Pancreas (tissue), 10 donors: ENCODE data around the gene DCTN2. TPM values are rescaled to one million over a fixed set of nuclear protein-coding genes. Genes with fewer than 3 reads are reported as not detected.

Experiments used
- ATAC-seq, 4 donors: fragments of 200-7000 bp; cut with Tn5 transposase; one replicate each; pipeline versions ENCODE4 v1.8.0 to v1.9.1; 2020; ENCODE audit warnings: mild to moderate bottlenecking in 4 of 4, moderate library complexity in 4 of 4
- DNase-seq, 6 donors: peaks; one replicate each; pipeline ENCODE4 v3.0.0-alpha.2; 2020
- FAIRE-seq: peaks from 2 replicates; lab custom pipeline; 2012; peaks lifted over from hg19 to GRCh38; lab: Jason Lieb, UNC
- H3K27ac ChIP-seq, 4 donors: fragments of 200-600 bp; sonication (generic); 1 replicate in 3 of 4; 2 replicates in 1 of 4; pipeline versions ENCODE4 v1.5.0 to v1.8.0; 2020
- H3K27me3 ChIP-seq, 4 donors: fragments of 200-600 bp; one replicate each; pipeline ENCODE4 v1.8.0; 2021
- H3K36me3 ChIP-seq, 3 donors: fragments of 200-600 bp; sonication (generic) in 1 of 3; one replicate each; pipeline versions ENCODE4 v1.5.0 to v1.8.0; 2020 to 2021
- H3K4me1 ChIP-seq, 3 donors: fragments of 200-600 bp; one replicate each; pipeline ENCODE4 v1.8.0; 2021
- H3K4me3 ChIP-seq, 4 donors: fragments of 200-600 bp; sonication (generic) in 2 of 4; one replicate each; pipeline versions ENCODE4 v1.5.0 to v1.8.0; 2020 to 2021
- H3K9me3 ChIP-seq, 4 donors: fragments of 200-600 bp; one replicate each; pipeline ENCODE4 v1.8.0; 2021
- CTCF ChIP-seq, 4 donors: fragments of 200-600 bp; sonication (generic) in 3 of 4; IDR thresholded peaks; one replicate each; pipeline versions ENCODE4 v1.5.0 to v1.8.0; 2021; ENCODE audit warnings: antibody characterized with exemption in 4 of 4
- WGBS, 2 donors: extraction: QIAGEN DNeasy Blood & Tissue Kit; methylation state at CpG; one replicate each; pipeline ENCODE4 v1.1.7; 2013; 5-methylcytosine and 5-hydroxymethylcytosine counted together
- intact Hi-C, 3 donors: fragments of 100-400 bp; cut with DNase I; formaldehyde crosslinking; loops; one replicate each; pipeline versions ENCODE4 v1.11.1 to v1.14.2; 2022
- polyA plus RNA-seq, 2 donors: library from polyadenylated mRNA; stranded (reverse); fragments of 200-250 nt; gene quantifications; one replicate each; pipeline ENCODE4 v1.2.3, GENCODE V29; 2013
- total RNA-seq, 6 donors: library from RNA; stranded (reverse); fragmentation: NEBNext Ultra II Directional in 4 of 6; extraction: Animal tissue kit (Norgen Biotek cat#: 25700) in 4 of 6; gene quantifications; one replicate each; pipeline versions ENCODE4 v1.2.1 to v1.2.4, GENCODE V29; 2021 to 2023
- donor health status: healthy with polysubstance abuse.
- donor health status: DM: no; HTN: no; CAD: no; lungs with moderate emphysema.
- donor health status: DM: no; HTN: no; CAD: no.
- donor health status: control.
- donor health status: control.
- donor health status: Bipolar disorder and iron deficiency.
- donor health status: DM: yes; HTN: yes; CAD: no.
- donor health status: DM: no; HTN: no; CAD: no.
- donor health status: DM: no; HTN: no; CAD: no.
- donor health status: DM: yes; HTN: yes; CAD: no.

DCTN2 gene
- total and polyA plus RNA-seq, 8 donors, result 54.9 to 117 (median 64.4) TPM

- no peak for TF ChIP-seq CTCF (IDR thresholded peaks at IDR 0.05)
- no peak for FAIRE-seq
- ATAC-seq, result no peak
- Histone ChIP-seq H3K9me3 (no peaks in the 10 kb centered on the region), H3K4me1 (peaks cover 0 to 12% (median 5%) of the 10 kb centered on the region in 3 donors), H3K27ac (no peak overlapping the region), H3K27me3 (no peaks in the 10 kb centered on the region), H3K4me3 (no peak overlapping the region), H3K36me3 (peaks cover 0 to 16% (median 3%) of the 10 kb centered on the region in 3 donors)
- no peak for DNase-seq
- 86 to 87% methylated on average over 2 of the region's 2 CpGs for WGBS, 2 donors
- intact Hi-C loops, result no loop called here
Observed at GRCh38 chr12:57541717-57542116, 5.3 kb downstream of the DCTN2 start.

GRCh38 chr12:57541001-57541400 lies 6.0 kb downstream of the DCTN2 start:
- intact Hi-C loops, result no loop called here
- 40 to 43% methylated on average over 2 of the region's 2 CpGs for WGBS, 2 donors
- Histone ChIP-seq H3K4me1 (peaks cover 0 to 11% (median 5%) of the 10 kb centered on the region in 3 donors), H3K4me3 (no peak overlapping the region), H3K9me3 (no peaks in the 10 kb centered on the region), H3K27me3 (no peaks in the 10 kb centered on the region), H3K27ac (no peak overlapping the region), H3K36me3 (peaks cover 0 to 16% (median 3%) of the 10 kb centered on the region in 3 donors)
- FAIRE-seq (no peak), ATAC-seq (no peak), DNase-seq (no peak)
- no peak for TF ChIP-seq CTCF (IDR thresholded peaks at IDR 0.05)

GRCh38 chr12:57539134-57539768 lies 7.7 kb downstream of the DCTN2 start:
- Histone ChIP-seq H3K27me3 (no peaks in the 10 kb centered on the region), H3K4me3 (no peak overlapping the region), H3K4me1 (no peaks in the 10 kb centered on the region), H3K9me3 (no peaks in the 10 kb centered on the region), H3K36me3 (peaks cover 0 to 25% (median 11%) of the 10 kb centered on the region in 3 donors), H3K27ac (no peak overlapping the region)
- 74 to 76% methylated on average over 5 of the region's 5 CpGs for WGBS, 2 donors
- FAIRE-seq (no peak), ATAC-seq (no peak), DNase-seq (no peak)
- intact Hi-C loops, result no loop called here
- TF ChIP-seq CTCF (IDR thresholded peaks at IDR 0.05), result no peak

GRCh38 chr12:57536597-57536942 lies 10.4 kb downstream of the DCTN2 start:
- TF ChIP-seq CTCF (IDR thresholded peaks at IDR 0.05), result no peak
- Histone ChIP-seq H3K36me3 (peaks cover 2 to 47% (median 22%) of the 10 kb centered on the region in 3 donors), H3K9me3 (no peaks in the 10 kb centered on the region), H3K27ac (no peak overlapping the region), H3K4me1 (no peaks in the 10 kb centered on the region), H3K4me3 (no peak overlapping the region), H3K27me3 (no peaks in the 10 kb centered on the region)
- DNase-seq, result no peak
- no peak for FAIRE-seq
- WGBS, 2 donors, result 98 to 100% methylated on average over 1 of the region's 1 CpG
- intact Hi-C loops, result no loop called here
- ATAC-seq, result no peak
